Pancreas (tissue), 10 donors: ENCODE data around the gene AKR1D1. TPM values are rescaled to one million over a fixed set of nuclear protein-coding genes. Genes with fewer than 3 reads are reported as not detected.
"Not testable (repeated sequence)": the region's sequence is repeated elsewhere in the genome, so short reads cannot be mapped to it uniquely, and the experiment has no call there.

Experiments used
- ATAC-seq, 4 donors: fragments of 200-7000 bp; cut with Tn5 transposase; one replicate each; pipeline versions ENCODE4 v1.8.0 to v1.9.1; 2020; ENCODE audit warnings: mild to moderate bottlenecking in 4 of 4, moderate library complexity in 4 of 4
- DNase-seq, 6 donors: peaks; one replicate each; pipeline ENCODE4 v3.0.0-alpha.2; 2020
- FAIRE-seq: peaks from 2 replicates; lab custom pipeline; 2012; peaks lifted over from hg19 to GRCh38; lab: Jason Lieb, UNC
- H3K27ac ChIP-seq, 4 donors: fragments of 200-600 bp; sonication (generic); 1 replicate in 3 of 4; 2 replicates in 1 of 4; pipeline versions ENCODE4 v1.5.0 to v1.8.0; 2020
- H3K27me3 ChIP-seq, 4 donors: fragments of 200-600 bp; one replicate each; pipeline ENCODE4 v1.8.0; 2021
- H3K36me3 ChIP-seq, 3 donors: fragments of 200-600 bp; sonication (generic) in 1 of 3; one replicate each; pipeline versions ENCODE4 v1.5.0 to v1.8.0; 2020 to 2021
- H3K4me1 ChIP-seq, 3 donors: fragments of 200-600 bp; one replicate each; pipeline ENCODE4 v1.8.0; 2021
- H3K4me3 ChIP-seq, 4 donors: fragments of 200-600 bp; sonication (generic) in 2 of 4; one replicate each; pipeline versions ENCODE4 v1.5.0 to v1.8.0; 2020 to 2021
- H3K9me3 ChIP-seq, 4 donors: fragments of 200-600 bp; one replicate each; pipeline ENCODE4 v1.8.0; 2021
- CTCF ChIP-seq, 4 donors: fragments of 200-600 bp; sonication (generic) in 3 of 4; IDR thresholded peaks; one replicate each; pipeline versions ENCODE4 v1.5.0 to v1.8.0; 2021; ENCODE audit warnings: antibody characterized with exemption in 4 of 4
- WGBS, 2 donors: extraction: QIAGEN DNeasy Blood & Tissue Kit; methylation state at CpG; one replicate each; pipeline ENCODE4 v1.1.7; 2013; 5-methylcytosine and 5-hydroxymethylcytosine counted together
- intact Hi-C, 3 donors: fragments of 100-400 bp; cut with DNase I; formaldehyde crosslinking; loops; one replicate each; pipeline versions ENCODE4 v1.11.1 to v1.14.2; 2022
- polyA plus RNA-seq, 2 donors: library from polyadenylated mRNA; stranded (reverse); fragments of 200-250 nt; gene quantifications; one replicate each; pipeline ENCODE4 v1.2.3, GENCODE V29; 2013
- total RNA-seq, 6 donors: library from RNA; stranded (reverse); fragmentation: NEBNext Ultra II Directional in 4 of 6; extraction: Animal tissue kit (Norgen Biotek cat#: 25700) in 4 of 6; gene quantifications; one replicate each; pipeline versions ENCODE4 v1.2.1 to v1.2.4, GENCODE V29; 2021 to 2023
- donor health status: healthy with polysubstance abuse.
- donor health status: DM: no; HTN: no; CAD: no; lungs with moderate emphysema.
- donor health status: DM: no; HTN: no; CAD: no.
- donor health status: control.
- donor health status: control.
- donor health status: Bipolar disorder and iron deficiency.
- donor health status: DM: yes; HTN: yes; CAD: no.
- donor health status: DM: no; HTN: no; CAD: no.
- donor health status: DM: no; HTN: no; CAD: no.
- donor health status: DM: yes; HTN: yes; CAD: no.

The AKR1D1 gene
- total and polyA plus RNA-seq, 8 donors: 0.02 to 0.28 TPM; not detected in 6

- Histone ChIP-seq H3K27me3 (no peaks in the 10 kb centered on the region), H3K9me3 (no peaks in the 10 kb centered on the region), H3K36me3 (no peaks in the 10 kb centered on the region), H3K27ac (no peak overlapping the region), H3K4me3 (no peak overlapping the region), H3K4me1 (no peaks in the 10 kb centered on the region)
- FAIRE-seq: no peak
- 78 to 87% methylated on average over 2 of the region's 2 CpGs for WGBS, 2 donors
- intact Hi-C loops: no loop called here
- no peak for TF ChIP-seq CTCF (IDR thresholded peaks at IDR 0.05)
- ATAC-seq: no peak
- no peak for DNase-seq
Measured at GRCh38 chr7:138072726-138073125, 3.5 kb upstream of the AKR1D1 start.

GRCh38 chr7:138074121-138074520 lies 2.1 kb upstream of the AKR1D1 start:
- no peak for ATAC-seq
- no peak overlapping the region for H3K4me3 ChIP-seq
- H3K27ac ChIP-seq: no peak overlapping the region
- no peaks in the 10 kb centered on the region for H3K27me3 ChIP-seq
- FAIRE-seq: no peak
- H3K4me1 ChIP-seq: no peaks in the 10 kb centered on the region
- 40 to 49% methylated on average over 2 of the region's 2 CpGs for WGBS, 2 donors
- no peaks in the 10 kb centered on the region for H3K36me3 ChIP-seq
- H3K9me3 ChIP-seq: no peaks in the 10 kb centered on the region
- intact Hi-C loops: no loop called here
- DNase-seq: no peak
- no peak for TF ChIP-seq CTCF (IDR thresholded peaks at IDR 0.05)

DNA sequence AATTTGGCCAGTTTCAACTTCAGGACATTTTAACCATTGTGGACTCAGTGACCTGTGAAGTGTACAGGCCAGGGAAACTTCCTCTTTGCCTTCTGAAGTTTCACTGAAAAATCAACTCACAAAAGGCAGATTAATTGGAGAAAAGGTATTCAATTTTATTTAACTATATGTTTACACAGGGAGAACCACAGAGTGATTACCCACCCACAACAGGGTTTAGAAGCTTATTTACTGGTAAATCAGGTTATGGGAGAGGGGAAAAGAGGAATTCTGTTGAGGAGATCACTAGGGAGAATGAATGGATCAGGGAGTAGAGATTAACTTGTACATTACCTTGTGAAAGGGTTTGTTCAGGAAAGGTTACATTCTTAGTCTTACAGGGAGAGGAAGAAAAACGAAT lies 1.7 kb upstream of the AKR1D1 start:
- no peak for TF ChIP-seq CTCF (IDR thresholded peaks at IDR 0.05)
- 22 to 27% methylated on average over 1 of the region's 1 CpG for whole genome bisulfite sequencing, 2 donors
- H3K4me1 ChIP-seq: no peaks in the 10 kb centered on the region
- H3K27ac ChIP-seq: no peak overlapping the region
- no peak overlapping the region for H3K4me3 ChIP-seq
- no peaks in the 10 kb centered on the region for H3K9me3 ChIP-seq
- DNase-seq: no peak
- FAIRE-seq: no peak
- no peaks in the 10 kb centered on the region for H3K36me3 ChIP-seq
- intact Hi-C loops: no loop called here
- no peak for ATAC-seq
- no peaks in the 10 kb centered on the region for H3K27me3 ChIP-seq

DNA sequence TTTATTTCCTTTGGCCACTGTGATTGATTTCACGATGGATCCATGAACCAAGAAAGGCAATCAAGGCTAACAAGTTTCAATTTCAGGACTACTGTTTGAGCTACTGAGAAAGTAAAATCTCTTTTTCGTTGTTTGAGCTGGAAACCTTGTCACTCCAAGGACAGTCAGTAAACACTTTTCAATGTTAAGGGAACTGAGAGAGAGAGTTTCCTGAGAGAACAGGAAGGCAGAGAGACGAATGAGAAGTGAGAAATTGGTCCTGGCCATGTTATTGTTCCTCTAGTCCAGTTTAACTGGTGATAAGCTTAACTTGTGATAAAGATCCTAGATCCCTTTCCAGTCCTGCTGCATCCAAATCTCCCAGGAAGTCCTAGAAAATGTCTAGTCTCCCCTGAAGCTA lies 909 bp upstream of the AKR1D1 start:
- no peak overlapping the region for H3K4me3 ChIP-seq
- intact Hi-C loops: no loop called here
- H3K36me3 ChIP-seq: no peaks in the 10 kb centered on the region
- ATAC-seq: no peak
- DNase-seq: no peak
- H3K9me3 ChIP-seq: no peaks in the 10 kb centered on the region
- FAIRE-seq: no peak
- no peaks in the 10 kb centered on the region for H3K27me3 ChIP-seq
- H3K27ac ChIP-seq: no peak overlapping the region
- WGBS, 2 donors: 70 to 76% methylated on average over 3 of the region's 3 CpGs
- TF ChIP-seq CTCF (IDR thresholded peaks at IDR 0.05): no peak
- no peaks in the 10 kb centered on the region for H3K4me1 ChIP-seq

- intact Hi-C loops, FAIRE-seq: not testable (repeated sequence)
- WGBS, 2 donors: 87 to 88% methylated on average over 1 of the region's 1 CpG
Measured at GRCh38 chr7:138075786-138076185, 473 bp upstream of the AKR1D1 start.

More at GRCh38 chr7:138075786-138076185, 473 bp upstream of the AKR1D1 start:
- H3K27ac ChIP-seq, ATAC-seq, H3K36me3 ChIP-seq, H3K27me3 ChIP-seq, H3K4me1 ChIP-seq, H3K4me3 ChIP-seq, DNase-seq, H3K9me3 ChIP-seq: not testable (repeated sequence)
